HEK293 (cell line): ENCODE measurements around the gene TKT.

Source experiments
- CTCF ChIP-seq: fragments of 450-650 bp; formaldehyde crosslinking; IDR thresholded peaks from 2 replicates; pipeline ENCODE4 v1.5.1; 2016; ENCODE audit warnings: missing biosample characterization, missing genetic modification characterization
- FEZF1 ChIP-seq: fragments of 450-650 bp; formaldehyde crosslinking; IDR thresholded peaks from 2 replicates; pipeline ENCODE4 v1.5.1; 2016; ENCODE audit warnings: missing biosample characterization, missing genetic modification characterization
- ZNF10 ChIP-seq: fragments of 450-650 bp; formaldehyde crosslinking; IDR thresholded peaks from 2 replicates; pipeline ENCODE4 v1.5.1; 2017; ENCODE audit warnings: missing biosample characterization, missing genetic modification characterization
- ZNF394 ChIP-seq: fragments of 450-650 bp; formaldehyde crosslinking; IDR thresholded peaks from 2 replicates; pipeline ENCODE4 v1.5.1; 2016; ENCODE audit warnings: missing biosample characterization, missing genetic modification characterization, mild to moderate bottlenecking, moderate library complexity, borderline replicate concordance
- ZNF416 ChIP-seq: fragments of 450-650 bp; formaldehyde crosslinking; IDR thresholded peaks from 2 replicates; pipeline ENCODE4 v1.5.1; 2016; ENCODE audit warnings: missing biosample characterization, missing genetic modification characterization
- ZNF549 ChIP-seq: fragments of 450-650 bp; IDR thresholded peaks from 2 replicates; pipeline ENCODE4 v1.5.1; 2018; ENCODE audit warnings: missing biosample characterization, missing genetic modification characterization, mild to moderate bottlenecking, inconsistent platforms, moderate library complexity
- ZNF843 ChIP-seq: fragments of 450-650 bp; formaldehyde crosslinking; IDR thresholded peaks from 2 replicates; pipeline ENCODE4 v1.5.1; 2016; ENCODE audit warnings: missing biosample characterization, missing genetic modification characterization
- TF ChIP-seq, protein P1 (sequence below): fragments of 450-650 bp; formaldehyde crosslinking; IDR thresholded peaks from 2 replicates; pipeline ENCODE4 v1.5.1; 2016; ENCODE audit warnings: missing biosample characterization, missing genetic modification characterization, low read depth

DNA sequence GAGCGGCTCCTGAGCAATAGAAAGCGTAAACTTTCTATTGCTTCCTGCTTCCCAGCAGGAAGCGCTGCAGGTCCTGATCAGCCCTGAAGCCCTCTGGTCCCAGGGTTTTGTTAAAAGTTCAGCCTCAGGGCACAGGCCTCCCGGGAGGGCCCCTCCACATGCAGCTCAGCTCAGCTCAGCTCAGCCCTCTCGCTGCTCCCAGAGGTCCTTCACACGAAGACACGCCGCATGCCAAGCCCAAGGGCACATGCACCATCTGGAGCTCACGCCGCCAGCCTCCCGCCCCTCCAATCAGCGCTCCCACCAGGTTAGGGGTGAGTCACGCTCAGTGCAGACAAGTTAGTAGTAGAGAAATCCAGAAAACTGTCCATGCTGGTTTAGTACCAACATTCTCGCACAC lies 12.7 kb downstream of the TKT start:
- TF ChIP-seq ZNF843 (no peak), ZNF394 (tag by site-specific recombination) (no peak), CTCF (tag by site-specific recombination) (no peak), FEZF1 (tag by site-specific recombination) (no peak), ZNF549 (tag by site-specific recombination) (no peak), ZNF10 (no peak), ZNF416 (tag by site-specific recombination) (no peak)
- TF ChIP-seq, protein P1, sequence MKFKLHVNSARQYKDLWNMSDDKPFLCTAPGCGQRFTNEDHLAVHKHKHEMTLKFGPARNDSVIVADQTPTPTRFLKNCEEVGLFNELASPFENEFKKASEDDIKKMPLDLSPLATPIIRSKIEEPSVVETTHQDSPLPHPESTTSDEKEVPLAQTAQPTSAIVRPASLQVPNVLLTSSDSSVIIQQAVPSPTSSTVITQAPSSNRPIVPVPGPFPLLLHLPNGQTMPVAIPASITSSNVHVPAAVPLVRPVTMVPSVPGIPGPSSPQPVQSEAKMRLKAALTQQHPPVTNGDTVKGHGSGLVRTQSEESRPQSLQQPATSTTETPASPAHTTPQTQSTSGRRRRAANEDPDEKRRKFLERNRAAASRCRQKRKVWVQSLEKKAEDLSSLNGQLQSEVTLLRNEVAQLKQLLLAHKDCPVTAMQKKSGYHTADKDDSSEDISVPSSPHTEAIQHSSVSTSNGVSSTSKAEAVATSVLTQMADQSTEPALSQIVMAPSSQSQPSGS = no peak
